PC-9 (cell line): Measurements from ENCODE around the gene RACK1. TPM values are rescaled to one million over a fixed set of nuclear protein-coding genes. Genes with fewer than 3 reads are reported as not detected.

Experiments used
- BruUV-seq: library from RNA; stranded (reverse); fragments of 400-500 nt; replicated peaks from 2 replicates; lab custom pipeline; 2021; lab: Mats Ljungman, UMichigan
- CTCF ChIA-PET: fragments of 300-600 bp; sonication (Branson Sonifier 250); formaldehyde crosslinking; loops from one replicate; lab custom pipeline; 2022; ENCODE audit warnings: antibody characterized with exemption; lab: Charles Lee
- POLR2A ChIA-PET: fragments of 300-600 bp; sonication (Branson Sonifier 250); formaldehyde crosslinking; loops from one replicate; lab custom pipeline; 2022; ENCODE audit warnings: antibody characterized with exemption; ENCODE audit not compliant: unreplicated experiment; lab: Charles Lee
- DNase-seq, 2 experiments: peaks; one replicate each; pipeline versions ENCODE4 v3.0.0 to v3.0.0-alpha.2; 2015 to 2022; ENCODE audit warnings: mixed read lengths in 1 of 2
- H2AFZ ChIP-seq: fragments of 200-600 bp; sonication (generic); 2 replicates; pipeline ENCODE4 v1.8.1; 2017; ENCODE audit warnings: antibody characterized with exemption
- H3F3A ChIP-seq: fragments of 200-600 bp; sonication (generic); 2 replicates; pipeline ENCODE4 v1.8.1; 2017; ENCODE audit warnings: antibody characterized with exemption, mild to moderate bottlenecking, low read depth; ENCODE audit not compliant: insufficient read depth
- H3K27ac ChIP-seq: fragments of 200-600 bp; sonication (generic); 2 replicates; pipeline ENCODE4 v1.6.1; 2016; ENCODE audit warnings: mixed run types
- H3K27me3 ChIP-seq: fragments of 200-600 bp; sonication (generic); 2 replicates; pipeline ENCODE4 v1.6.1; 2016; ENCODE audit warnings: low read depth, mixed run types; ENCODE audit not compliant: insufficient read depth
- H3K36me3 ChIP-seq: fragments of 200-600 bp; sonication (generic); 2 replicates; pipeline ENCODE4 v1.6.1; 2016; ENCODE audit warnings: low read depth, mixed run types
- H3K4me1 ChIP-seq: fragments of 200-600 bp; sonication (generic); replicated peaks from 2 replicates; pipeline ENCODE4 v1.6.1; 2016; ENCODE audit warnings: mixed run types; ENCODE audit not compliant: insufficient read depth
- H3K4me2 ChIP-seq: fragments of 200-600 bp; sonication (generic); 2 replicates; pipeline ENCODE4 v1.6.1; 2017; ENCODE audit warnings: mixed run types
- H3K4me3 ChIP-seq: fragments of 200-600 bp; sonication (generic); 2 replicates; pipeline ENCODE4 v1.6.1; 2016; ENCODE audit warnings: mixed run types
- H3K79me2 ChIP-seq: fragments of 200-600 bp; sonication (generic); 2 replicates; pipeline ENCODE4 v1.6.1; 2017; ENCODE audit warnings: low read depth, mixed run types
- H3K9me2 ChIP-seq: fragments of 200-600 bp; sonication (generic); 2 replicates; pipeline ENCODE4 v1.8.1; 2017; ENCODE audit warnings: mild to moderate bottlenecking; ENCODE audit not compliant: insufficient read depth
- H3K9me3 ChIP-seq: fragments of 200-600 bp; sonication (generic); 2 replicates; pipeline ENCODE4 v1.8.1; 2016; ENCODE audit warnings: low read depth; ENCODE audit not compliant: insufficient read depth
- H4K20me1 ChIP-seq: fragments of 200-600 bp; sonication (generic); 2 replicates; pipeline ENCODE4 v1.8.1; 2017; ENCODE audit not compliant: insufficient read depth
- CTCF ChIP-seq: fragments of 200-600 bp; sonication (generic); conservative IDR thresholded peaks from 2 replicates; pipeline ENCODE4 v1.6.1; 2017; ENCODE audit warnings: mixed run types, antibody characterized with exemption, mild to moderate bottlenecking, moderate library complexity
- EZH2 ChIP-seq: fragments of 200-600 bp; sonication (generic); IDR thresholded peaks from 2 replicates; pipeline ENCODE4 v1.8.0; 2017; ENCODE audit warnings: antibody characterized with exemption, low read depth
- intact Hi-C: fragments of 100-400 bp; cut with micrococcal nuclease; formaldehyde crosslinking; loops from one replicate; pipeline ENCODE4 v1.10.0; 2022; ENCODE audit not compliant: unreplicated experiment
- total RNA-seq: library from RNA; stranded (reverse); gene quantifications from 2 replicates; pipeline ENCODE4 v1.2.3, GENCODE V29; 2021

Gene RACK1
- total RNA-seq, 1 experiment from 2014 or later, result 2,373 TPM

GRCh38 chr5:181198106-181198685, 45.5 kb downstream of the RACK1 start:
- DNase-seq, result no peak
- POLR2A ChIA-PET, result no interaction called here
- Histone ChIP-seq H3K79me2 (no peaks in the 10 kb centered on the region), H3K4me2 (no peak overlapping the region), H3K4me3 (no peak overlapping the region), H3K36me3 (no peaks in the 10 kb centered on the region), H4K20me1 (no peaks in the 10 kb centered on the region), H3K9me3 (no peaks in the 10 kb centered on the region), H2AFZ (no peak overlapping the region), H3K9me2 (no peaks in the 10 kb centered on the region), H3K27me3 (no peaks in the 10 kb centered on the region), H3K27ac (no peak overlapping the region), H3K4me1 (peaks cover under 1% of the 10 kb centered on the region; the same call in 1 of the 2 replicates), H3F3A (peaks cover 6% of the 10 kb centered on the region; the same call in 1 of the 2 replicates)
- CTCF ChIA-PET, result no interaction called here
- TF ChIP-seq EZH2 (no peak), CTCF (no peak)
- BruUV-seq, result no TSS peak
- intact Hi-C loops, result no loop called here

GRCh38 chr5:181197326-181197951, 46.3 kb downstream of the RACK1 start:
- no TSS peak for BruUV-seq
- Histone ChIP-seq H3K27me3 (no peaks in the 10 kb centered on the region), H3K4me3 (no peak overlapping the region), H3K36me3 (no peaks in the 10 kb centered on the region), H3K9me3 (no peaks in the 10 kb centered on the region), H3K4me2 (no peak overlapping the region), H3K4me1 (peaks cover 8% of the 10 kb centered on the region; the same call in 1 of the 2 replicates), H2AFZ (no peak overlapping the region), H3K9me2 (no peaks in the 10 kb centered on the region), H3K27ac (no peak overlapping the region), H3K79me2 (no peaks in the 10 kb centered on the region), H4K20me1 (no peaks in the 10 kb centered on the region), H3F3A (peaks cover 7% of the 10 kb centered on the region; the same call in 1 of the 2 replicates)
- POLR2A ChIA-PET, result no interaction called here
- intact Hi-C loops, result no loop called here
- CTCF ChIA-PET, result interaction anchor here (0.5 kb wide), 1 partner anchor 38 kb away, joined by 9 read pairs; no protein-coding TSS in a partner anchor
- DNase-seq, result no peak
- no peak for TF ChIP-seq EZH2
- no peak for TF ChIP-seq CTCF

- no peak for TF ChIP-seq EZH2
- no peak for TF ChIP-seq CTCF
- ChIA-PET POLR2A (no interaction called here), CTCF (no interaction called here)
- Histone ChIP-seq H3K4me2 (no peak overlapping the region), H3K9me3 (no peaks in the 10 kb centered on the region), H3K27ac (no peak overlapping the region), H3K4me1 (peaks cover 9% of the 10 kb centered on the region; the same call in 1 of the 2 replicates), H3K27me3 (no peaks in the 10 kb centered on the region), H3K36me3 (no peaks in the 10 kb centered on the region), H3K4me3 (no peak overlapping the region), H2AFZ (no peak overlapping the region), H3F3A (peaks cover 7% of the 10 kb centered on the region; the same call in 1 of the 2 replicates), H3K79me2 (no peaks in the 10 kb centered on the region), H3K9me2 (no peaks in the 10 kb centered on the region), H4K20me1 (no peaks in the 10 kb centered on the region)
- intact Hi-C loops, result no loop called here
- no peak for DNase-seq
- BruUV-seq, result no TSS peak
These were observed 48.4 kb downstream of the RACK1 start for GRCh38 chr5:181195249-181195761.
